HG03095 (cell line): ENCODE measurements around the gene JOSD2.

Source experiments
- ATAC-seq: cut with Tn5 transposase; IDR thresholded peaks from one replicate; pipeline ENCODE4 v1.9.1; 2021; ENCODE audit warnings: moderate library complexity; ENCODE audit not compliant: unreplicated experiment

Gene JOSD2

GRCh38 chr19:50457300-50457699 is 53.7 kb downstream of the JOSD2 start:
- no peak for ATAC-seq
